Colonic mucosa (tissue), 4 donors: ENCODE results near the gene PWP2. TPM values are rescaled to one million over a fixed set of nuclear protein-coding genes. Genes with fewer than 3 reads are reported as not detected.

Experiments
- DNase-seq: peaks from one replicate; pipeline ENCODE4 v3.0.0-alpha.2; 2020
- H3K27ac ChIP-seq: fragments of 200-600 bp; one replicate; pipeline ENCODE4 v1.8.0; 2021
- H3K27me3 ChIP-seq: fragments of 200-600 bp; one replicate; pipeline ENCODE4 v1.8.0; 2021
- H3K36me3 ChIP-seq: fragments of 200-600 bp; one replicate; pipeline ENCODE4 v1.8.0; 2021
- H3K4me1 ChIP-seq: fragments of 200-600 bp; one replicate; pipeline ENCODE4 v1.8.0; 2021; ENCODE audit warnings: mild to moderate bottlenecking
- H3K4me3 ChIP-seq: fragments of 200-600 bp; one replicate; pipeline ENCODE4 v1.8.0; 2021
- H3K9ac ChIP-seq, 2 donors: one replicate each; pipeline ENCODE4 v1.7.0; 2013; ENCODE audit warnings: control low read depth in 2 of 2, low read depth in 2 of 2, low read length in 2 of 2
- H3K9me3 ChIP-seq: fragments of 200-600 bp; one replicate; pipeline ENCODE4 v1.8.0; 2021
- intact Hi-C: fragments of 100-400 bp; cut with DNase I; formaldehyde crosslinking; loops from one replicate; pipeline ENCODE4 v1.14.1; 2022
- total RNA-seq, 2 donors: library from RNA; stranded (reverse); fragmentation: NEBNext Ultra II Directional in 1 of 2; extraction: Animal tissue kit (Norgen Biotek cat#: 25700) in 1 of 2; gene quantifications; one replicate each; pipeline ENCODE4 v1.2.1, GENCODE V29; 2021
- TF ChIP-seq, protein P1 (sequence below): fragments of 200-600 bp; IDR thresholded peaks from one replicate; pipeline ENCODE4 v1.8.0; 2022; ENCODE audit warnings: antibody characterized with exemption, mild to moderate bottlenecking
- donor health status: healthy.
- donor health status: DM: no; HTN: no; CAD: no.
- donor health status: DM: no; HTN: no; CAD: no.

PWP2 gene
- total RNA-seq, 2 donors from 2014 or later = 2.3 to 3.1 TPM

DNA sequence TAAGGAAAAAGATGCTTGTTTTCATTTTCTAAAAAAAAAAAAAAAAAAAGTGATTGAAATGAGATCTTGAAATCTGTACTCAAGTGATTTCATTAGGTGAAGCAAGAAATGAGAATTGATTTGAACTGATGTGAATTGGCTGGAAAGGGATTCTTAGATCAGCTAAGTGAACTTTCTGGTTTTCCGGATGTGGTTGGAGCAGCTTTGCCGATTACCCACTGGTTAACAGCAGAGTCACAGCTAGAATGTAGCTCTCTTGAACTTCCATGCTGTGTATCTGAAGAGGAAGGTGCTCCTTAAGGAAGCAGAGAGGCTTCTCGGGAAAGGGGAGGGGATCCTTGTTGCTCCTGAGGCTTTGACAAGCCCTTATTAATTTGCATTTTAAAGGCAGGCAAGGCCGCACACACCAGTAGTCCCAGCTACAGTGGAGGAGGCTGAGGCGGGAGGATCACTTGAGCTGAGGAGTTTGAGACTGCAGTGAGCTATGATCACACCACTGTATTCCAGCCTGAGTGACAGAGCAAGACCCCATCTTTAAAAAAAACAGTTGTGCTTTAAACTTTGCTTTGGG is 28.7 kb upstream of the PWP2 start:
- Histone ChIP-seq H3K27me3 (no peaks in the 10 kb centered on the region), H3K4me3 (no peak overlapping the region), H3K27ac (no peak overlapping the region), H3K9me3 (no peaks in the 10 kb centered on the region), H3K4me1 (no peaks in the 10 kb centered on the region), H3K36me3 (no peaks in the 10 kb centered on the region), H3K9ac (no peak overlapping the region)
- TF ChIP-seq, protein P1, sequence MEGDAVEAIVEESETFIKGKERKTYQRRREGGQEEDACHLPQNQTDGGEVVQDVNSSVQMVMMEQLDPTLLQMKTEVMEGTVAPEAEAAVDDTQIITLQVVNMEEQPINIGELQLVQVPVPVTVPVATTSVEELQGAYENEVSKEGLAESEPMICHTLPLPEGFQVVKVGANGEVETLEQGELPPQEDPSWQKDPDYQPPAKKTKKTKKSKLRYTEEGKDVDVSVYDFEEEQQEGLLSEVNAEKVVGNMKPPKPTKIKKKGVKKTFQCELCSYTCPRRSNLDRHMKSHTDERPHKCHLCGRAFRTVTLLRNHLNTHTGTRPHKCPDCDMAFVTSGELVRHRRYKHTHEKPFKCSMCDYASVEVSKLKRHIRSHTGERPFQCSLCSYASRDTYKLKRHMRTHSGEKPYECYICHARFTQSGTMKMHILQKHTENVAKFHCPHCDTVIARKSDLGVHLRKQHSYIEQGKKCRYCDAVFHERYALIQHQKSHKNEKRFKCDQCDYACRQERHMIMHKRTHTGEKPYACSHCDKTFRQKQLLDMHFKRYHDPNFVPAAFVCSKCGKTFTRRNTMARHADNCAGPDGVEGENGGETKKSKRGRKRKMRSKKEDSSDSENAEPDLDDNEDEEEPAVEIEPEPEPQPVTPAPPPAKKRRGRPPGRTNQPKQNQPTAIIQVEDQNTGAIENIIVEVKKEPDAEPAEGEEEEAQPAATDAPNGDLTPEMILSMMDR = no peak
- DNase-seq = no peak
- intact Hi-C loops = no loop called here

DNA sequence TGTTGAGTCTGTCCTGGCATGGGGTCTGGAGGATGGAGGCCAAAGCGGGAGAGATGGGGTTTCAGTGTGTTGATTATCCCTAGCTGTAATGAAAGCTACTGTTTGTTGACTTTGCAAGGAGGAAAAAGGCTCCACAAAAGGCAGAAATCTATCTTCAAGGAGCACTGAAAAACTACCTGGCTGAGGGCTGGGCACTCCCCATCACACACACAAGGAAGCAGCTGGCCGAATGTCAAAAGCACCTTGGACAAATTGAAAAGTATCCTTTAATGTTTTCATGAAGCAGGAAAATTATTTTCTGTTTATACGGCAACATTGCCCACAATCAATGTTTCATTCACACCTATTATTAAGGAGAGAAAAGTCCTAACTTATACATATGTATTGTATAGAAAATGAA is 27.8 kb upstream of the PWP2 start:
- Histone ChIP-seq H3K9ac (no peak overlapping the region), H3K36me3 (no peaks in the 10 kb centered on the region), H3K27ac (no peak overlapping the region), H3K4me1 (no peaks in the 10 kb centered on the region), H3K4me3 (no peak overlapping the region), H3K27me3 (no peaks in the 10 kb centered on the region), H3K9me3 (no peaks in the 10 kb centered on the region)
- intact Hi-C loops = no loop called here
- DNase-seq = no peak
- TF ChIP-seq, protein P1 = no peak

DNA sequence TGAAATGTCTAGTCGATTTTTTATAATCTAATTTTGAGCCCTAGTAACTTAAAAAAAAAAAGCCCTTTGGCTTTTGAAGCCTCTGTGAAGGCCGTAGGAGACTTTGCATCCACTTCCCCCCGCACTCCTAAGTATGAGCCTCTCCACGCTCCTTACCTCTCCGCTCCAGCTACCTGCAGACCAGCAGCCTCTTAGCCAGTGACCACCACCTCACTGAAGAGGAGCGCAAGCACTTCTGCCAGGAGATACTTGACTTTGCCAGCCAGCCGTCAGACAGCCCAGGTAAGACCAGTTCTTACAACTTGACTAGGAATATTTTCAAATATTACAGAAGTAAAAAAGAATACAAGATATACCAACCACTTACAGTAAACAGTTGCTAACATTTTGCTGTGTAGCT is 27.4 kb upstream of the PWP2 start:
- DNase-seq = no peak
- no peak overlapping the region for H3K4me3 ChIP-seq
- TF ChIP-seq, protein P1 = no peak
- no peaks in the 10 kb centered on the region for H3K4me1 ChIP-seq
- no peak overlapping the region for H3K9ac ChIP-seq
- intact Hi-C loops = no loop called here
- H3K27me3 ChIP-seq = no peaks in the 10 kb centered on the region
- no peaks in the 10 kb centered on the region for H3K9me3 ChIP-seq
- H3K36me3 ChIP-seq = no peaks in the 10 kb centered on the region
- no peak overlapping the region for H3K27ac ChIP-seq

DNA sequence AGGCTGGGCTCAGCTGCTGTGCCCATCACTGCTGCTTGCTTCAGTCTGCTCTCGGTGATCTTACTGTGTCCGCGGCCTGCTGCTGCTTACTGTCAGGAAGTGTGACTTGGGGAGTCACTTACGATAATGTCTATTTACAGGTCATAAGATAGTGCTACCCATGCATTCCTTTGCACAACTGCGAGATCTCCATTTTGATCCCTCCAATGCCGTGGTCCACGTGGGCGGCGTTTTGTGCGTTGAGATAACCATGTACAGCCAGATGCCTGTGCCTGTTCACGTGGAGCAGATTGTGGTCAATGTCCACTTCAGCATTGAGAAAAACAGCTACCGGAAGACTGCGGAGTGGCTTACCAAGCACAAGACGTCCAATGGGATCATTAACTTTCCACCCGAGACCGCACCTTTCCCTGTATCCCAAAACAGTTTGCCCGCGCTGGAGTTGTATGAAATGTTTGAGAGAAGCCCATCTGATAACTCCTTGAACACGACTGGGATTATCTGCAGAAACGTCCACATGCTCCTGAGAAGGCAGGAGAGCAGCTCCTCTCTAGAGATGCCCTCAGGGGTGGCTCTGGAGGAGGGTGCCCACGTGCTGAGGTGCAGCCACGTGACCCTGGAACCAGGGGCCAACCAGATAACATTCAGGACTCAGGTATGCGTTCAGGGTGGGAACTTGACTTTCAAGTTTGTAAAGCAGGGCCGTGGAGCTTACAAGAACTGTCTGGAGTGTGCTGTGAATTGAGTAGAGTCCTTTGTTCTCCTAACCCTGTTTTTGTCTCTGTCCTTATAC is 24.4 kb upstream of the PWP2 start:
- no peaks in the 10 kb centered on the region for H3K36me3 ChIP-seq
- no peak for DNase-seq

DNA sequence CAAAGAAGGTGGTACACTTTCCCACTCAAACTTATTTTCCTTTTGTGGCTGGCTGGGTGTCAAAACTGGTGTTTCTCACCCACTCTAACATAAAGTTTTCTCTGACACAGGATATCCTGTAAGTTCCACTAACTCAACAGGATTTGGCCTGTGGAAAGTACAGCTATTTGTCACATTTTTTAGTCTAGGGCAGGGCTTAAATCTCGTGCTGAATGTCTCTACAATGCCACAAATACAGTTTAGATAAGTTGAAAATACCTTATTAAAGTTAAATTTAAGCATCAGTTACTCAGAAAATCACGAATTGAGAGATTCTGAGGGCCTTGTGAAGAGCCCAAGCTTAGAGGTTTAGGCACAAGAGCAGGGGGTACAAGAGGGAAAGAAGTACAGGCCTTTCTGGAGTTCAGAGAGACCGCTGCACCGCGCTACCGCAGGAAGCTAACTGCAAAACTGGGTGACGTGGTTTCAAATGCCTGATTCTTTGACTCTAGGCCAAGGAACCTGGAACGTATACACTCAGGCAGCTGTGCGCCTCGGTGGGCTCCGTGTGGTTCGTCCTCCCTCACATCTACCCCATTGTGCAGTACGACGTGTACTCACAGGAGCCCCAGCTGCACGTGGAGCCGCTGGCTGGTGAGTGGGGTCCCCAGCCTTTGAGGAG is 23.4 kb upstream of the PWP2 start:
- no peak overlapping the region for H3K9ac ChIP-seq
- H3K9me3 ChIP-seq = no peaks in the 10 kb centered on the region
- H3K4me3 ChIP-seq = no peak overlapping the region
- DNase-seq = peak; percentile 20
- no peaks in the 10 kb centered on the region for H3K27me3 ChIP-seq
- peak overlapping the region; percentile 58 for H3K27ac ChIP-seq
- TF ChIP-seq, protein P1 = no peak
- intact Hi-C loops = no loop called here
- peaks cover 11% of the 10 kb centered on the region for H3K4me1 ChIP-seq
- no peaks in the 10 kb centered on the region for H3K36me3 ChIP-seq

More for the DNA sequence above, 24.4 kb upstream of the PWP2 start:
- H3K4me1 ChIP-seq = peaks cover 3% of the 10 kb centered on the region
- H3K27ac ChIP-seq = peak overlapping the region; percentile 58
- no peak overlapping the region for H3K9ac ChIP-seq
- no peak overlapping the region for H3K4me3 ChIP-seq
- intact Hi-C loops = no loop called here
- H3K9me3 ChIP-seq = no peaks in the 10 kb centered on the region
- TF ChIP-seq, protein P1 = no peak
- no peaks in the 10 kb centered on the region for H3K27me3 ChIP-seq
